Measurements from ENCODE around the gene KATNAL1. TPM values are rescaled to one million over a fixed set of nuclear protein-coding genes. Genes with fewer than 3 reads are reported as not detected.

The KATNAL1 gene
- total RNA-seq, 2 experiments from 2014 or later = 8.6 to 9.0 TPM

DNA sequence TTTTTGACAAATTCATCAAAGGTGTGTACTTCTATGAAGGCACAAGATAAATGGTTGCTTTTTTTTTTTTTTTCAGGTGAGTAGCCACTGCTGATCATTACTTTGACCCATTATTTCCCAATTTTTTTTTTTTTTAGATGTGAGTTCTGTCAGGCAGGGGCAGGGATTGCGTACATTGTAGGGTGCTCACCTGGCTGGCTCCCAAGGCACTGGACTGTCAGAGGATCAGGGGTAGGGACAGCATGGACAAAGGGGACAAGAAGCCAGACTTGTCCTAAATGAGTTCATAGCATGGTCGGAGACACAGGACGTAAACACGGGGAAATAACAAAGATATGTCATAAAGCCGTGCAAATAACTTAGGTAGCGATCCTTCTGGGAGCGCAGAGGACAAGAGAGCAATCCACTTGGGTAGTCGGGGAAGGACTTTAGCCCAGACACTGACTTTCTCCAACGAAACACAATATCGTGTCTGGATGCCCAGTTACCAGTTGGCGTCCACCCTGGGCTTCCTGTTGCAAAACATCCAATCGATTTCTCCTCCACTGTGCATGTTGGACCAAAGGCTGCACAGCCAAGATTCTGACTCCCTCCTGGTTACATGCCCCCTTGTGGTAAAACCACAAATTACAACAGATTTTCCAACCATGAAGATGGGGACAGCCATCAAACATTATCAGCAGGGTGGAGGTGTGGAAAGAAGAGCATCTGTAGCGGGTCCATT, 27.5 kb upstream of the KATNAL1 start:
- no peak overlapping the region for H3K4me3 Mint-ChIP-seq
- H3K9me3 Mint-ChIP-seq = no peaks in the 10 kb centered on the region
- ChIA-PET CTCF (interaction anchor here (0.7 to 2.3 kb wide), 13 partner anchors 10 to 532 kb away, joined by 3 to 15 read pairs (median 3); no protein-coding TSS in a partner anchor), POLR2A (interaction anchor here (0.7 kb wide), 1 partner anchor 56 kb away, joined by 3 read pairs; no protein-coding TSS in a partner anchor)
- H3K27me3 Mint-ChIP-seq = no peaks in the 10 kb centered on the region
- DNase-seq = peak; percentile 24
- ATAC-seq = peak; percentile 56
- intact Hi-C loops (cut with micrococcal nuclease) = no loop called here
- H3K36me3 Mint-ChIP-seq (ENCODE audit: low read depth) = no peaks in the 10 kb centered on the region
- TF ChIP-seq CTCF (IDR thresholded peaks at IDR 0.05) = peak; percentile 78
- peaks cover 9% of the 10 kb centered on the region for H3K4me1 Mint-ChIP-seq (ENCODE audit: low read depth)
- H3K27ac Mint-ChIP-seq = no peak overlapping the region

DNA sequence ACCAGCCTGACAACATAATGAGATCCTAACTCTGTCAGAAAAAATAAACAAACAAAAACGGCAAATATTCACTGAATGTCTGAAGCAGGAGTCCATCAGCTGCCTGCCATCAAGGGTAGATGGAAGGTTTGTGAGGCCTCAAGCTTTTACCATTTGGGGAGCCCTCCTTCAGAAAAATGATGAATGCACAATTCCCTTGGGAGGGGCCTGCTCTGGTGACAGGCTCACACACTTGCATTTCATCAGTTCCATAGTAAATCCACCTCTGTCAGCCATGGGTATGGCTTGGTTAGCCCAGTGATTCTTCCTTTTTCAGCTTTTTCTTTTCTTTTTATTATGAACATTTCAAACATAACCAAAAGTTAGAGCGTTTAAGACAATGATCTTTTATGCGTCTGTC, 26.3 kb upstream of the KATNAL1 start:
- Mint-ChIP-seq H3K9me3 (no peaks in the 10 kb centered on the region), H3K27ac (no peak overlapping the region), H3K36me3 (ENCODE audit: low read depth) (no peaks in the 10 kb centered on the region), H3K4me1 (ENCODE audit: low read depth) (peaks cover 9% of the 10 kb centered on the region), H3K27me3 (no peaks in the 10 kb centered on the region), H3K4me3 (no peak overlapping the region)
- intact Hi-C loops (cut with micrococcal nuclease) = no loop called here
- CTCF ChIA-PET = interaction anchor here (0.6 to 3.3 kb wide), 3 partner anchors 93 to 201 kb away, joined by 3 to 19 read pairs (median 3); no protein-coding TSS in a partner anchor
- POLR2A ChIA-PET = interaction anchor here (0.7 kb wide), 1 partner anchor 19 kb away, joined by 3 read pairs; no protein-coding TSS in a partner anchor
- ATAC-seq (no peak), DNase-seq (no peak)
- no peak for TF ChIP-seq CTCF (IDR thresholded peaks at IDR 0.05)

GRCh38 chr13:30332456-30333143, 25.2 kb upstream of the KATNAL1 start:
- Mint-ChIP-seq H3K27me3 (no peaks in the 10 kb centered on the region), H3K9me3 (no peaks in the 10 kb centered on the region), H3K36me3 (ENCODE audit: low read depth) (no peaks in the 10 kb centered on the region), H3K27ac (no peak overlapping the region), H3K4me1 (ENCODE audit: low read depth) (peaks cover 9% of the 10 kb centered on the region), H3K4me3 (no peak overlapping the region)
- TF ChIP-seq CTCF (IDR thresholded peaks at IDR 0.05) = no peak
- intact Hi-C loops (cut with micrococcal nuclease) = no loop called here
- ChIA-PET CTCF (interaction anchor here (3.3 kb wide), 1 partner anchor 200 kb away, joined by 19 read pairs; no protein-coding TSS in a partner anchor), POLR2A (interaction anchor here (0.7 kb wide), 1 partner anchor 25 kb away, joined by 4 read pairs; the partner anchor contains the start of gene KATNAL1)
- no peak for DNase-seq
- ATAC-seq = no peak

DNA sequence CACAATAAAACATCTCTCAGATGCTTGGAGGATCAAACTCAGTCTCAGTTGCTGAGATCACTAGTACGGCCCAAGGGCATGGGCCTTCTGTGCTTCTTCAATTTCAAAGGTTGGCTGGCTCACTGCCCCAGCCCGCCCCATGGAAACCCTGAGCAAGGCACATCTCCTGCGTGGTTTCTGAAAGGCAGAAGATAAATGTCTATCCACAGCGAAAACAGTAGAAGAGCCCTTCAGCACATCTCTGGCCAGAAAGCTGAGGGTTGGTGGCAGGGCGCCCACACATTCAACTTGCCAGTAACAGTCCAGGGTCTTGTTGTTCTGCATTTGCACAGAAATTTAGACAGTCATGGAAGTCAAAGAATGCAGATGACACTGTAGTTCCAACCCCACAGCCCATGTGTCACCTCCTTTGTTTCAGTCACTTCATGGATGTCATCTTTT, 24.0 kb upstream of the KATNAL1 start:
- no peaks in the 10 kb centered on the region for H3K27me3 Mint-ChIP-seq
- no peak for TF ChIP-seq CTCF (IDR thresholded peaks at IDR 0.05)
- no peaks in the 10 kb centered on the region for H3K9me3 Mint-ChIP-seq
- intact Hi-C loops (cut with micrococcal nuclease) = no loop called here
- H3K4me3 Mint-ChIP-seq = no peak overlapping the region
- ATAC-seq (no peak), DNase-seq (no peak)
- ChIA-PET POLR2A (no interaction called here), CTCF (interaction anchor here (3.3 kb wide), 1 partner anchor 199 kb away, joined by 19 read pairs; no protein-coding TSS in a partner anchor)
- peaks cover 5% of the 10 kb centered on the region for H3K4me1 Mint-ChIP-seq (ENCODE audit: low read depth)
- no peaks in the 10 kb centered on the region for H3K36me3 Mint-ChIP-seq (ENCODE audit: low read depth)
- no peak overlapping the region for H3K27ac Mint-ChIP-seq

Data from activated CD8-positive, alpha-beta T cell treated with anti-CD3 and anti-CD28 coated beads for 36 hours (primary cell).